ENCODE results near the gene TBCCD1. TPM values are rescaled to one million over a fixed set of nuclear protein-coding genes. Genes with fewer than 3 reads are reported as not detected.

TBCCD1 gene
- total and polyA plus RNA-seq, 2 donors (not counting 3 experiments of a cell fraction or from before 2014, with no cell fraction given), result 16.5 to 16.6 TPM

GRCh38 chr3:186566772-186567071, 417 bp downstream of the TBCCD1 start:
- CTCF ChIA-PET, result interaction anchor here (1.2 kb wide), 2 partner anchors 26 to 583 kb away, joined by 5 to 6 read pairs; no protein-coding TSS in a partner anchor
- no peaks in the 10 kb centered on the region for H3K27me3 ChIP-seq (ENCODE audit: control insufficient read depth in 2 of 2, insufficient read depth in 2 of 2, low read length in 2 of 2)
- peak overlapping the region; percentile 68 to 99 (median 84) for H3K4me3 ChIP-seq (replicated peaks in 1 of 3; ENCODE audit: insufficient read depth in 1 of 3, low read depth in 1 of 3, low read length in 3 of 3)
- peaks cover 0 to 3% of the 10 kb centered on the region in 2 experiments for H3K36me3 ChIP-seq (ENCODE audit: control insufficient read depth in 2 of 2, extremely low read depth in 1 of 2, insufficient read depth in 2 of 2, low read length in 2 of 2)
- H3K9me3 ChIP-seq (replicated peaks; ENCODE audit: control insufficient read depth, insufficient read depth, low read length), result no peaks in the 10 kb centered on the region
- dilution Hi-C loops (cut with MboI; ENCODE audit: extremely low pct_ligation_motif_present, low sequenced_read_pairs), result no loop called here
- H3K79me2 ChIP-seq (ENCODE audit: control insufficient read depth, insufficient read depth, low read length), result peaks cover 33% of the 10 kb centered on the region
- peak overlapping the region; percentile 73 for H2AFZ ChIP-seq (ENCODE audit: low read depth, low read length)
- peak overlapping the region; percentile 84 for H3K4me2 ChIP-seq (ENCODE audit: insufficient read depth, low read length)
- TSS peak; percentile 12 for BruUV-seq (replicated peaks)
- H4K20me1 ChIP-seq (replicated peaks; ENCODE audit: control insufficient read depth, extremely low read depth, insufficient read depth, low read length), result no peaks in the 10 kb centered on the region
- no peaks in the 10 kb centered on the region for H3K9me1 ChIP-seq (replicated peaks; ENCODE audit: control insufficient read depth, extremely low read depth, insufficient read depth, low read length)
- DNase-seq (ENCODE audit: low read depth, low spot score) (no peak), FAIRE-seq (no peak)
- peak overlapping the region; percentile 86 for H3K9ac ChIP-seq (replicated peaks; ENCODE audit: extremely low read depth, insufficient read depth, low read length)
- intact Hi-C loops (cut with micrococcal nuclease), result loop anchor here (2.0 to 5.0 kb wide), 3 partner anchors 26 to 366 kb away; partner anchors contain the start of gene ST6GAL1
- TF ChIP-seq POLR2AphosphoS5 (IDR thresholded peaks at IDR 0.05; ENCODE audit: insufficient read depth, low read depth, low read length) (no peak), MAX (IDR thresholded peaks at IDR 0.05; ENCODE audit: insufficient read depth, insufficient read length) (no peak), MYC (IDR thresholded peaks at IDR 0.05; ENCODE audit: low read depth, low read length) (no peak), FOS (IDR thresholded peaks at IDR 0.05; ENCODE audit: borderline replicate concordance, insufficient read depth, low read length) (no peak), GATA2 (IDR thresholded peaks at IDR 0.05; ENCODE audit: insufficient read depth, insufficient read length, low read depth, low read length) (no peak), EZH2 (IDR thresholded peaks at IDR 0.05; ENCODE audit: borderline replicate concordance, low read depth, low read length, severe bottlenecking) (no peak), CTCF (IDR thresholded peaks at IDR 0.05; ENCODE audit: extremely low read depth in 1 of 2, insufficient read depth in 1 of 2, low read depth in 1 of 2, low read length in 2 of 2) (no peak), POLR2A (IDR thresholded peaks at IDR 0.05; ENCODE audit: low read depth, low read length) (no peak), JUN (IDR thresholded peaks at IDR 0.05; ENCODE audit: borderline replicate concordance, insufficient read depth, insufficient read length, low read depth) (no peak)
- POLR2A ChIA-PET, result no interaction called here
- H3K4me1 ChIP-seq (ENCODE audit: control insufficient read depth, extremely low read depth, insufficient read depth, low read length), result peaks cover 15% of the 10 kb centered on the region
- peak overlapping the region; percentile 54 for H3K27ac ChIP-seq (ENCODE audit: insufficient read depth, low read depth, low read length)
